H1 (cell line): Measurements from ENCODE around the gene STEAP4.

Experiments
- CTCF ChIP-seq, 3 experiments: IDR thresholded peaks; 1 replicate in 2 of 3; 2 replicates in 1 of 3; pipeline versions ENCODE4 v1.5.1 to v1.6.1; 2011; ENCODE audit warnings: low read length in 3 of 3, mild to moderate bottlenecking in 3 of 3, inconsistent platforms in 2 of 3, low read depth in 1 of 3, moderate library complexity in 1 of 3; ENCODE audit not compliant: insufficient read depth in 1 of 3; ENCODE audit errors: control extremely low read depth in 1 of 3
- TF ChIP-seq, protein P1 (sequence below): IDR thresholded peaks from 2 replicates; pipeline ENCODE4 v1.6.1; 2012; ENCODE audit warnings: low read length, inconsistent platforms

- TF ChIP-seq CTCF (IDR thresholded peaks at IDR 0.05; ENCODE audit: control extremely low read depth in 1 of 3, insufficient read depth in 1 of 3, low read depth in 1 of 3, low read length in 3 of 3), result no peak
- TF ChIP-seq, protein P1, sequence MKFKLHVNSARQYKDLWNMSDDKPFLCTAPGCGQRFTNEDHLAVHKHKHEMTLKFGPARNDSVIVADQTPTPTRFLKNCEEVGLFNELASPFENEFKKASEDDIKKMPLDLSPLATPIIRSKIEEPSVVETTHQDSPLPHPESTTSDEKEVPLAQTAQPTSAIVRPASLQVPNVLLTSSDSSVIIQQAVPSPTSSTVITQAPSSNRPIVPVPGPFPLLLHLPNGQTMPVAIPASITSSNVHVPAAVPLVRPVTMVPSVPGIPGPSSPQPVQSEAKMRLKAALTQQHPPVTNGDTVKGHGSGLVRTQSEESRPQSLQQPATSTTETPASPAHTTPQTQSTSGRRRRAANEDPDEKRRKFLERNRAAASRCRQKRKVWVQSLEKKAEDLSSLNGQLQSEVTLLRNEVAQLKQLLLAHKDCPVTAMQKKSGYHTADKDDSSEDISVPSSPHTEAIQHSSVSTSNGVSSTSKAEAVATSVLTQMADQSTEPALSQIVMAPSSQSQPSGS, result no peak
Observed at GRCh38 chr7:88300401-88300945, 6.2 kb downstream of the STEAP4 start.
